PFSK-1 (cell line): ENCODE results near the gene ANKH.

Source experiments
- FOXP2 ChIP-seq: optimal IDR thresholded peaks from 2 replicates; pipeline ENCODE3; 2011; ENCODE audit warnings: borderline replicate concordance, control low read depth, inconsistent platforms; ENCODE audit not compliant: insufficient read depth; ENCODE audit errors: extremely low read length, extremely low read depth
- POLR2AphosphoS5 ChIP-seq: IDR thresholded peaks from 2 replicates; pipeline ENCODE4 v1.6.1; 2012; ENCODE audit warnings: low read depth, mild to moderate bottlenecking, control low read depth, low read length, moderate library complexity
- SIN3A ChIP-seq: IDR thresholded peaks from 2 replicates; pipeline ENCODE4 v1.6.1; 2012; ENCODE audit warnings: mild to moderate bottlenecking, low read length, moderate library complexity, borderline replicate concordance; ENCODE audit not compliant: insufficient read depth
- TAF1 ChIP-seq: IDR thresholded peaks from 2 replicates; pipeline ENCODE4 v1.6.1; 2012; ENCODE audit warnings: low read length, control low read depth, borderline replicate concordance; ENCODE audit not compliant: insufficient read depth
- TF ChIP-seq, protein P1 (sequence below), 2 experiments: IDR thresholded peaks; 2 replicates each; pipeline versions ENCODE4 v1.6.1 to v1.8.0; 2011 to 2012; ENCODE audit warnings: low read depth in 2 of 2, low read length in 2 of 2, control low read depth in 1 of 2, inconsistent platforms in 1 of 2, mild to moderate bottlenecking in 1 of 2, moderate library complexity in 1 of 2; ENCODE audit not compliant: insufficient read depth in 1 of 2

ANKH gene

DNA sequence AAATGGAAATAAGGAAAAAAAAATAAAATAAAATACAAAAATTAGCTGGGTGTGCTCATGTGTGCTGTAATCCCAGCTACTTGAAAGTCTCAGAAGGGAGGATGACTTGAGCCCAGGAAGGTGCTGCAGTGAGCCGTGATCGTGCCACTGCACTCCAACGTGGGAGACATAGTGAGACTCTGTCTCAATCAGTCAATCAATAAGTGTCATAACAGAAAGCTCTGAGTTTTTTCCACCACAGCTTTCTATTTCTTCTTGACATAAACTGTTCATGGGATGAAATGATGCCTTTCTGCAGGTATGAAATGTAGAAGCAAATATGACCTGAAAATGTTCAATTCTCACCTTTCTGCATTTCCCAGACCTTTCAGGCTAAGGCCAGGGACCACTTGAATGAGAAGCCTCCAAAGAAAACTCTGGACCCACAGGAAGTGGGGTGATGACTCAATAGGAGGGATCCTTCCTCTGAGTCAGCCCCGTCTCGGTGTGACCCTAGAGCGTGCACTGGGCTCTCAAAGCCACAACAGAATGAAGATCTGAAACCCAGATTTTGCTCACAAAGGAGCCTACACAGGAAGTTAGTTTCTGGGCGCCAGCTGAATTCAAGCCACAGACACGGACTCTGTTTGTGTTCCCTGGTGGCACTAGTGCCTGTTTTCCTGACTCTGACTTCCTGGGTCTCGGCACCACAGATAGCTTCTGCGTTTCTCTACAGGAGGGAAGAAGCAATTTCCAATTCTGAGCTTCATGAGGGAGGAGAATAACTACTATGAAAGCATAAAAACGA lies 62.0 kb downstream of the ANKH start:
- TF ChIP-seq TAF1 (no peak), POLR2AphosphoS5 (no peak), FOXP2 (no peak), SIN3A (peak; percentile 58; the same call in 1 of the 2 replicates)
- TF ChIP-seq, protein P1, sequence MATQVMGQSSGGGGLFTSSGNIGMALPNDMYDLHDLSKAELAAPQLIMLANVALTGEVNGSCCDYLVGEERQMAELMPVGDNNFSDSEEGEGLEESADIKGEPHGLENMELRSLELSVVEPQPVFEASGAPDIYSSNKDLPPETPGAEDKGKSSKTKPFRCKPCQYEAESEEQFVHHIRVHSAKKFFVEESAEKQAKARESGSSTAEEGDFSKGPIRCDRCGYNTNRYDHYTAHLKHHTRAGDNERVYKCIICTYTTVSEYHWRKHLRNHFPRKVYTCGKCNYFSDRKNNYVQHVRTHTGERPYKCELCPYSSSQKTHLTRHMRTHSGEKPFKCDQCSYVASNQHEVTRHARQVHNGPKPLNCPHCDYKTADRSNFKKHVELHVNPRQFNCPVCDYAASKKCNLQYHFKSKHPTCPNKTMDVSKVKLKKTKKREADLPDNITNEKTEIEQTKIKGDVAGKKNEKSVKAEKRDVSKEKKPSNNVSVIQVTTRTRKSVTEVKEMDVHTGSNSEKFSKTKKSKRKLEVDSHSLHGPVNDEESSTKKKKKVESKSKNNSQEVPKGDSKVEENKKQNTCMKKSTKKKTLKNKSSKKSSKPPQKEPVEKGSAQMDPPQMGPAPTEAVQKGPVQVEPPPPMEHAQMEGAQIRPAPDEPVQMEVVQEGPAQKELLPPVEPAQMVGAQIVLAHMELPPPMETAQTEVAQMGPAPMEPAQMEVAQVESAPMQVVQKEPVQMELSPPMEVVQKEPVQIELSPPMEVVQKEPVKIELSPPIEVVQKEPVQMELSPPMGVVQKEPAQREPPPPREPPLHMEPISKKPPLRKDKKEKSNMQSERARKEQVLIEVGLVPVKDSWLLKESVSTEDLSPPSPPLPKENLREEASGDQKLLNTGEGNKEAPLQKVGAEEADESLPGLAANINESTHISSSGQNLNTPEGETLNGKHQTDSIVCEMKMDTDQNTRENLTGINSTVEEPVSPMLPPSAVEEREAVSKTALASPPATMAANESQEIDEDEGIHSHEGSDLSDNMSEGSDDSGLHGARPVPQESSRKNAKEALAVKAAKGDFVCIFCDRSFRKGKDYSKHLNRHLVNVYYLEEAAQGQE (IDR thresholded peaks at IDR 0.05; ENCODE audit: insufficient read depth in 1 of 2, low read depth in 2 of 2, low read length in 2 of 2) = 0 out of 4 replicates have a peak, but pooled peaks of 1 of the 2 experiments have one; percentile 16

- TF ChIP-seq TAF1 (no peak), POLR2AphosphoS5 (no peak), SIN3A (no peak), FOXP2 (no peak)
- TF ChIP-seq, protein P1 (IDR thresholded peaks at IDR 0.05; ENCODE audit: insufficient read depth in 1 of 2, low read depth in 2 of 2, low read length in 2 of 2) = no peak
Observed at GRCh38 chr5:14807471-14807870, 64.1 kb downstream of the ANKH start.

GRCh38 chr5:14806456-14806855 lies 65.1 kb downstream of the ANKH start:
- TF ChIP-seq TAF1 (peak; percentile 33; the same call in 1 of the 2 replicates), POLR2AphosphoS5 (peak; percentile 56; the same call in 1 of the 2 replicates), SIN3A (no peak), FOXP2 (peak; percentile 67)
- TF ChIP-seq, protein P1 (IDR thresholded peaks at IDR 0.05; ENCODE audit: insufficient read depth in 1 of 2, low read depth in 2 of 2, low read length in 2 of 2) = peak in 1 of 2 experiments; percentile 66; a peak in 2 of 4 replicates

- TF ChIP-seq, protein P1 (IDR thresholded peaks at IDR 0.05; ENCODE audit: insufficient read depth in 1 of 2, low read depth in 2 of 2, low read length in 2 of 2) = no peak
Observed at GRCh38 chr5:14802541-14802940, 69.0 kb downstream of the ANKH start.

- TF ChIP-seq TAF1 (no peak), SIN3A (no peak), FOXP2 (no peak), POLR2AphosphoS5 (no peak)
- TF ChIP-seq, protein P1 (IDR thresholded peaks at IDR 0.05; ENCODE audit: insufficient read depth in 1 of 2, low read depth in 2 of 2, low read length in 2 of 2) = no peak
Observed at GRCh38 chr5:14801792-14802191, 69.8 kb downstream of the ANKH start.
